Left lung (tissue), 14 donors: ENCODE data around the gene PSMA6. TPM values are rescaled to one million over a fixed set of nuclear protein-coding genes. Genes with fewer than 3 reads are reported as not detected.

Experiments
- ATAC-seq: fragments of 200-7000 bp; cut with Tn5 transposase; one replicate; pipeline ENCODE4 v1.9.1; 2020; ENCODE audit warnings: moderate library complexity
- DNase-seq, 4 donors: peaks; one replicate each; pipeline ENCODE4 v3.0.0-alpha.2; 2013 to 2020
- H3K27ac ChIP-seq, 2 donors: fragments of 200-600 bp; sonication (generic) in 1 of 2; one replicate each; pipeline versions ENCODE4 v1.5.0 to v1.8.0; 2020 to 2021
- H3K27me3 ChIP-seq, 2 donors: fragments of 200-600 bp; sonication (generic) in 1 of 2; one replicate each; pipeline versions ENCODE4 v1.5.0 to v1.8.0; 2020 to 2021
- H3K36me3 ChIP-seq, 2 donors: fragments of 200-600 bp; sonication (generic) in 1 of 2; one replicate each; pipeline versions ENCODE4 v1.5.0 to v1.8.0; 2020 to 2021
- H3K4me1 ChIP-seq, 2 donors: fragments of 200-600 bp; one replicate each; pipeline ENCODE4 v1.8.0; 2021
- H3K4me3 ChIP-seq, 2 donors: fragments of 200-600 bp; sonication (generic) in 1 of 2; one replicate each; pipeline versions ENCODE4 v1.5.0 to v1.8.0; 2020 to 2021; ENCODE audit warnings: mild to moderate bottlenecking in 1 of 2
- H3K9me3 ChIP-seq, 2 donors: fragments of 200-600 bp; sonication (generic) in 1 of 2; one replicate each; pipeline versions ENCODE4 v1.5.0 to v1.8.0; 2020 to 2021
- CTCF ChIP-seq, 2 donors: fragments of 200-600 bp; sonication (generic) in 1 of 2; IDR thresholded peaks; one replicate each; pipeline versions ENCODE4 v1.5.0 to v1.8.0; 2021; ENCODE audit warnings: antibody characterized with exemption in 2 of 2
- intact Hi-C, 2 donors: fragments of 100-400 bp; cut with DNase I; formaldehyde crosslinking; loops; one replicate each; pipeline versions ENCODE4 v1.11.2 to v1.14.2; 2022
- long read RNA-seq, 12 donors: library from polyadenylated mRNA in 2 of 12; unstranded in 2 of 12; transcript quantifications; one replicate each; pipeline ENCODE4 v2.0.0 and lab custom pipeline, GENCODE V29; 2019 to 2026
- polyA plus RNA-seq, 6 donors: library from polyadenylated mRNA; unstranded; fragments of 120-200 nt; gene quantifications; one replicate each; pipeline ENCODE4 v1.2.1, GENCODE V29; 2013; ENCODE audit not compliant: insufficient read length in 6 of 6
- total RNA-seq, 2 donors: library from RNA; stranded (reverse); fragmentation: NEBNext Ultra II Directional; extraction: Animal tissue kit (Norgen Biotek cat#: 25700); gene quantifications; one replicate each; pipeline ENCODE4 v1.2.1, GENCODE V29; 2021
- donor health status: DM: no; HTN: yes; CAD: no.
- donor health status: DM: no; HTN: no; CAD: no.

Gene PSMA6
- total RNA-seq (100 to 1,000 TPM; 139 to 258 TPM), polyA plus RNA-seq (100 to 1,000 TPM; 156 to 174 (median 163) TPM)
- long read RNA-seq, donor 1, full-length matches to known transcripts = 167 of 183 reads
- long read RNA-seq, donor 1, partial matches to known transcripts = 16 of 183 reads
- long read RNA-seq, donor 1, other reads (novel, unspliced or antisense) = 0 of 183 reads
- long read RNA-seq, donor 2, full-length matches to known transcripts = 87 of 109 reads
- long read RNA-seq, donor 2, partial matches to known transcripts = 22 of 109 reads
- long read RNA-seq, donor 2, other reads (novel, unspliced or antisense) = 0 of 109 reads
- long read RNA-seq, donor 3, full-length matches to known transcripts = 92 of 92 reads
- long read RNA-seq, donor 3, partial matches to known transcripts = 0 of 92 reads
- long read RNA-seq, donor 3, other reads (novel, unspliced or antisense) = 0 of 92 reads
- long read RNA-seq, donor 4, transcript PSMA6-201 (7 exons, 1,029 nt) = major isoform, 145 of 152 reads
- long read RNA-seq, donor 4, partial matches to known transcripts = 2 of 152 reads
- long read RNA-seq, donor 4, other reads (novel, unspliced or antisense) = 4 of 152 reads
- long read RNA-seq, donor 5, full-length matches to known transcripts = 135 of 141 reads
- long read RNA-seq, donor 5, partial matches to known transcripts = 6 of 141 reads
- long read RNA-seq, donor 5, other reads (novel, unspliced or antisense) = 0 of 141 reads
- long read RNA-seq, donor 6, full-length matches to known transcripts = 155 of 167 reads
- long read RNA-seq, donor 6, partial matches to known transcripts = 12 of 167 reads
- long read RNA-seq, donor 6, other reads (novel, unspliced or antisense) = 0 of 167 reads
- long read RNA-seq, donor 7, full-length matches to known transcripts = 86 of 86 reads
- long read RNA-seq, donor 7, partial matches to known transcripts = 0 of 86 reads
- long read RNA-seq, donor 7, other reads (novel, unspliced or antisense) = 0 of 86 reads
- long read RNA-seq, donor 8, full-length matches to known transcripts = 78 of 83 reads
- long read RNA-seq, donor 8, partial matches to known transcripts = 5 of 83 reads
- long read RNA-seq, donor 8, other reads (novel, unspliced or antisense) = 0 of 83 reads
- long read RNA-seq, donor 9, partial matches to known transcripts = 0 of 1 reads
- long read RNA-seq, donor 9, other reads (novel, unspliced or antisense) = 0 of 1 reads
- long read RNA-seq, donor 10, transcript PSMA6-201 (7 exons, 1,029 nt) = major isoform, 316 of 338 reads
- long read RNA-seq, donor 10, transcript PSMA6-215 (6 exons, 978 nt) = minor isoform, 7 of 338 reads
- long read RNA-seq, donor 10, partial matches to known transcripts = 4 of 338 reads
- long read RNA-seq, donor 10, other reads (novel, unspliced or antisense) = 10 of 338 reads
- long read RNA-seq, donor 11, full-length matches to known transcripts = 101 of 101 reads
- long read RNA-seq, donor 11, partial matches to known transcripts = 0 of 101 reads
- long read RNA-seq, donor 11, other reads (novel, unspliced or antisense) = 0 of 101 reads
- long read RNA-seq, donor 12, full-length matches to known transcripts = 97 of 97 reads
- long read RNA-seq, donor 12, partial matches to known transcripts = 0 of 97 reads
- long read RNA-seq, donor 12, other reads (novel, unspliced or antisense) = 0 of 97 reads

- Histone ChIP-seq H3K9me3 (no peaks in the 10 kb centered on the region), H3K4me1 (peaks cover 22 to 68% of the 10 kb centered on the region in 2 donors), H3K36me3 (no peaks in the 10 kb centered on the region), H3K27me3 (no peaks in the 10 kb centered on the region), H3K4me3 (peak within 1 kb of the TSS; percentile 51 to 88), H3K27ac (peak within 1 kb of the TSS; percentile 87 to 88)
- intact Hi-C loops = no loop called here
- no peak for TF ChIP-seq CTCF (IDR thresholded peaks at IDR 0.05)
- ATAC-seq (peak; percentile 98), DNase-seq (peak; percentile 98 to 100 (median 99))
Measured at GRCh38 chr14:35292051-35292769, at the start of gene PSMA6. Gene PSMA6 (plus strand): TSS chr14:35292382. CDS start chr14:35292477, 95 bp downstream.

- no peaks in the 10 kb centered on the region for H3K9me3 ChIP-seq
- ATAC-seq = peak; percentile 80
Measured at GRCh38 chr14:35242599-35243311, 49.4 kb upstream of the PSMA6 start.

GRCh38 chr14:35243956-35244355, 48.2 kb upstream of the PSMA6 start:
- intact Hi-C loops = no loop called here
- Histone ChIP-seq H3K4me3 (no peak overlapping the region), H3K36me3 (no peaks in the 10 kb centered on the region), H3K27me3 (no peaks in the 10 kb centered on the region), H3K9me3 (no peaks in the 10 kb centered on the region), H3K4me1 (peaks cover 3 to 19% of the 10 kb centered on the region in 2 donors), H3K27ac (no peak overlapping the region)
- no peak for TF ChIP-seq CTCF (IDR thresholded peaks at IDR 0.05)
- ATAC-seq (no peak), DNase-seq (no peak)

More at GRCh38 chr14:35242599-35243311, 49.4 kb upstream of the PSMA6 start:
- Histone ChIP-seq H3K27me3 (no peaks in the 10 kb centered on the region), H3K4me1 (peaks cover 3 to 7% of the 10 kb centered on the region in 2 donors), H3K4me3 (no peak overlapping the region), H3K27ac (no peak overlapping the region), H3K36me3 (no peaks in the 10 kb centered on the region)
- DNase-seq = no peak
- intact Hi-C loops = no loop called here
- no peak for TF ChIP-seq CTCF (IDR thresholded peaks at IDR 0.05)

- ATAC-seq = no peak
- Histone ChIP-seq H3K27ac (no peak overlapping the region), H3K36me3 (no peaks in the 10 kb centered on the region), H3K4me1 (peaks cover 3 to 21% of the 10 kb centered on the region in 2 donors), H3K27me3 (no peaks in the 10 kb centered on the region), H3K4me3 (no peak overlapping the region), H3K9me3 (no peaks in the 10 kb centered on the region)
- intact Hi-C loops = no loop called here
- TF ChIP-seq CTCF (IDR thresholded peaks at IDR 0.05) = no peak
- no peak for DNase-seq
Measured at GRCh38 chr14:35244542-35244941, 47.6 kb upstream of the PSMA6 start.
